ENCODE measurements around the gene SAA2.
A peak's percentile ranks its signal among the peaks of the same experiment; 100 is the strongest.
"Not testable (repeated sequence)": the region's sequence is repeated elsewhere in the genome, so short reads cannot be mapped to it uniquely, and the experiment has no call there.

The SAA2 gene

GRCh38 chr11:18204771-18205170, 43.7 kb downstream of the SAA2 start:
- Histone ChIP-seq H4K20me1 (ENCODE audit: insufficient read depth, low read length) (no peaks in the 10 kb centered on the region), H3K79me2 (ENCODE audit: insufficient read depth, low read length) (no peaks in the 10 kb centered on the region), H2AFZ (ENCODE audit: low read depth, low read length) (no peak overlapping the region), H3K4me3 (ENCODE audit: low read depth in 1 of 2, low read length in 2 of 2) (no peak overlapping the region), H3K36me3 (ENCODE audit: insufficient read depth, low read length) (no peaks in the 10 kb centered on the region), H3K4me2 (ENCODE audit: insufficient read depth, low read length) (no peak overlapping the region), H3K27ac (ENCODE audit: low read length) (no peak overlapping the region), H3K4me1 (ENCODE audit: insufficient read depth, low read length) (no peaks in the 10 kb centered on the region), H3K9me3 (ENCODE audit: insufficient read depth, low read length, severe bottlenecking) (no peaks in the 10 kb centered on the region), H3K9ac (ENCODE audit: low read depth, low read length) (no peak overlapping the region), H3K27me3 (ENCODE audit: insufficient read depth, low read length, poor library complexity) (peaks cover 2% of the 10 kb centered on the region)
- ATAC-seq (ENCODE audit: insufficient read depth, low read depth) (no peak), DNase-seq (no peak)
- TF ChIP-seq EZH2 (IDR thresholded peaks at IDR 0.05; ENCODE audit: borderline replicate concordance, low read depth, low read length, severe bottlenecking) (no peak), CTCF (IDR thresholded peaks at IDR 0.05; ENCODE audit: borderline replicate concordance, extremely low read depth, low read length, poor library complexity, severe bottlenecking) (no peak)

- Histone ChIP-seq H3K4me1 (ENCODE audit: insufficient read depth, low read length) (no peaks in the 10 kb centered on the region), H2AFZ (ENCODE audit: low read depth, low read length) (no peak overlapping the region), H3K4me3 (ENCODE audit: low read depth in 1 of 2, low read length in 2 of 2) (no peak overlapping the region), H3K79me2 (ENCODE audit: insufficient read depth, low read length) (no peaks in the 10 kb centered on the region), H3K27me3 (ENCODE audit: insufficient read depth, low read length, poor library complexity) (peaks cover 2% of the 10 kb centered on the region), H3K4me2 (ENCODE audit: insufficient read depth, low read length) (no peak overlapping the region), H3K27ac (ENCODE audit: low read length) (no peak overlapping the region), H4K20me1 (ENCODE audit: insufficient read depth, low read length) (no peaks in the 10 kb centered on the region), H3K9me3 (ENCODE audit: insufficient read depth, low read length, severe bottlenecking) (no peaks in the 10 kb centered on the region), H3K9ac (ENCODE audit: low read depth, low read length) (no peak overlapping the region), H3K36me3 (ENCODE audit: insufficient read depth, low read length) (no peaks in the 10 kb centered on the region)
- DNase-seq (no peak), ATAC-seq (ENCODE audit: insufficient read depth, low read depth) (no peak)
- no peak for TF ChIP-seq EZH2 (IDR thresholded peaks at IDR 0.05; ENCODE audit: borderline replicate concordance, low read depth, low read length, severe bottlenecking)
- no peak for TF ChIP-seq CTCF (IDR thresholded peaks at IDR 0.05; ENCODE audit: borderline replicate concordance, extremely low read depth, low read length, poor library complexity, severe bottlenecking)
Observed at GRCh38 chr11:18204220-18204619, 44.2 kb downstream of the SAA2 start.

GRCh38 chr11:18203723-18204122, 44.7 kb downstream of the SAA2 start:
- H3K27ac ChIP-seq (ENCODE audit: low read length): no peak overlapping the region
- peak; percentile 45; the same call in 2 of the 3 replicates for ATAC-seq (ENCODE audit: insufficient read depth, low read depth)
- TF ChIP-seq EZH2 (IDR thresholded peaks at IDR 0.05; ENCODE audit: borderline replicate concordance, low read depth, low read length, severe bottlenecking) (no peak), CTCF (IDR thresholded peaks at IDR 0.05; ENCODE audit: borderline replicate concordance, extremely low read depth, low read length, poor library complexity, severe bottlenecking) (peak; percentile 53)
- H3K9me3 ChIP-seq (ENCODE audit: insufficient read depth, low read length, severe bottlenecking): no peaks in the 10 kb centered on the region
- H2AFZ ChIP-seq (ENCODE audit: low read depth, low read length): no peak overlapping the region
- no peak overlapping the region for H3K4me2 ChIP-seq (ENCODE audit: insufficient read depth, low read length)
- no peaks in the 10 kb centered on the region for H4K20me1 ChIP-seq (ENCODE audit: insufficient read depth, low read length)
- H3K4me3 ChIP-seq (ENCODE audit: low read depth in 1 of 2, low read length in 2 of 2): no peak overlapping the region
- no peaks in the 10 kb centered on the region for H3K79me2 ChIP-seq (ENCODE audit: insufficient read depth, low read length)
- H3K4me1 ChIP-seq (ENCODE audit: insufficient read depth, low read length): no peaks in the 10 kb centered on the region
- no peak overlapping the region for H3K9ac ChIP-seq (ENCODE audit: low read depth, low read length)
- no peak for DNase-seq
- peaks cover 2% of the 10 kb centered on the region for H3K27me3 ChIP-seq (ENCODE audit: insufficient read depth, low read length, poor library complexity)
- no peaks in the 10 kb centered on the region for H3K36me3 ChIP-seq (ENCODE audit: insufficient read depth, low read length)

- not testable (repeated sequence) for H3K4me3 ChIP-seq (ENCODE audit: low read depth in 1 of 2, low read length in 2 of 2); H3K9ac ChIP-seq (ENCODE audit: low read depth, low read length); H3K36me3 ChIP-seq (ENCODE audit: insufficient read depth, low read length); H2AFZ ChIP-seq (ENCODE audit: low read depth, low read length); ATAC-seq (ENCODE audit: insufficient read depth, low read depth); H4K20me1 ChIP-seq (ENCODE audit: insufficient read depth, low read length); DNase-seq; H3K9me3 ChIP-seq (ENCODE audit: insufficient read depth, low read length, severe bottlenecking); H3K79me2 ChIP-seq (ENCODE audit: insufficient read depth, low read length); H3K27ac ChIP-seq (ENCODE audit: low read length); H3K4me2 ChIP-seq (ENCODE audit: insufficient read depth, low read length); H3K4me1 ChIP-seq (ENCODE audit: insufficient read depth, low read length)
- H3K27me3 ChIP-seq (ENCODE audit: insufficient read depth, low read length, poor library complexity): peaks cover 11% of the 10 kb centered on the region
Observed at GRCh38 chr11:18197738-18198137, 50.7 kb downstream of the SAA2 start.

Data from DND-41 (cell line).